ENCODE measurements around the gene TXNDC8.
A peak's percentile ranks its signal among the peaks of the same experiment; 100 is the strongest.
"Not testable (repeated sequence)": the region's sequence is repeated elsewhere in the genome, so short reads cannot be mapped to it uniquely, and the experiment has no call there.

The TXNDC8 gene

GRCh38 chr9:110329639-110330230 is 7.9 kb downstream of the TXNDC8 start:
- no peak overlapping the region for H3K4me3 ChIP-seq (ENCODE audit: low read length in 2 of 2)
- H3K9ac ChIP-seq (ENCODE audit: low read depth in 1 of 2, low read length in 2 of 2) = no peak overlapping the region
- no peak overlapping the region for H3K27ac ChIP-seq (ENCODE audit: low read depth in 2 of 2, low read length in 2 of 2)
- no peaks in the 10 kb centered on the region for H3K27me3 ChIP-seq (ENCODE audit: control insufficient read depth in 2 of 2, insufficient read depth in 2 of 2, low read length in 2 of 2)
- no peaks in the 10 kb centered on the region for H3K4me1 ChIP-seq (ENCODE audit: control insufficient read depth in 2 of 2, insufficient read depth in 2 of 2, low read length in 2 of 2)
- no peaks in the 10 kb centered on the region for H3K9me3 ChIP-seq (ENCODE audit: control insufficient read depth in 2 of 2, low read length in 2 of 2)
- no peaks in the 10 kb centered on the region for H3K36me3 ChIP-seq (ENCODE audit: control insufficient read depth in 2 of 2, insufficient read depth in 2 of 2, low read length in 2 of 2)

DNA sequence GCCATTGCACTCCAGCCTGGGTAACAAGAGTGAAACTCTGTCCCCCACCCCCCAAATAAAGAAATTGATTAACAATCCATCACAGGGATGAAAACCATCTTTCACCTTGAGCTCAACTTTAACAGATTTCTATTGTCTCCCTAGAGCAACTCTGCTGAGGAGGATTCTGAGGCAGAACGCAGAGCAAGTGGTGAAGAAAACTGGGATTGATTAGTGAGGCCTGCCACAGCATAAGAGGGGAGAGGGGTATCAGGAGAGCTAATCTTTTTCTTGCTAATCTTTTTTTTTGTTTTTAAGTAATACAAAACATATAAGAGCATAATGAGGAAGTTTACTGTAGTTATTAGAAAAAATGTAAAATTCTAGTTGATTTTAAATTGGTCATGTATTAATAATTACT is 8.9 kb downstream of the TXNDC8 start:
- no peak overlapping the region for H3K9ac ChIP-seq (ENCODE audit: low read depth in 1 of 2, low read length in 2 of 2)
- no peaks in the 10 kb centered on the region for H3K27me3 ChIP-seq (ENCODE audit: control insufficient read depth in 2 of 2, insufficient read depth in 2 of 2, low read length in 2 of 2)
- no peak overlapping the region for H3K4me3 ChIP-seq (ENCODE audit: low read length in 2 of 2)
- H3K27ac ChIP-seq (ENCODE audit: low read depth in 2 of 2, low read length in 2 of 2) = no peak overlapping the region
- no peaks in the 10 kb centered on the region for H3K4me1 ChIP-seq (ENCODE audit: control insufficient read depth in 2 of 2, insufficient read depth in 2 of 2, low read length in 2 of 2)
- H3K36me3 ChIP-seq (ENCODE audit: control insufficient read depth in 2 of 2, insufficient read depth in 2 of 2, low read length in 2 of 2) = no peaks in the 10 kb centered on the region
- no peaks in the 10 kb centered on the region for H3K9me3 ChIP-seq (ENCODE audit: control insufficient read depth in 2 of 2, low read length in 2 of 2)

DNA sequence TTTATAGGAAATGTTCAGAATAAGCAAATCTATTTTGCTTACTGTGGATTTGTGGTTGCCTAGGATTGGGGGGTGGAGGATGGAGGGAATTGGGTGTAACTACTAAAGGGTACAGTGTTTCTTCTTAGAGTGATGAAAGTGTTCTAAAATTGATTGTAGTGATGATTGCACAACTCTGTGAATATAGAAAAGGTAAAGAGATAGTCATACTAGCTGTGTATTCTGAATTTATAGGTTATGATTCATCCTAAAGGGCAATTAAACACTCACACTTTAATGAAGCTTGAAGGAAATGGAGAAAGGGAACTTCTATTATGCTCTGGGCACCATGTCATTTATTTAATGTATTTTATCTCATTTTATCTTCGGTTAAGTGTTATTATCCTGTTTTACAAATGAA is 9.9 kb downstream of the TXNDC8 start:
- H3K36me3 ChIP-seq (ENCODE audit: control insufficient read depth in 2 of 2, insufficient read depth in 2 of 2, low read length in 2 of 2) = no peaks in the 10 kb centered on the region
- no peak overlapping the region for H3K4me3 ChIP-seq (ENCODE audit: low read length in 2 of 2)
- no peak overlapping the region for H3K9ac ChIP-seq (ENCODE audit: low read depth in 1 of 2, low read length in 2 of 2)
- no peaks in the 10 kb centered on the region for H3K9me3 ChIP-seq (ENCODE audit: control insufficient read depth in 2 of 2, low read length in 2 of 2)
- no peaks in the 10 kb centered on the region for H3K27me3 ChIP-seq (ENCODE audit: control insufficient read depth in 2 of 2, insufficient read depth in 2 of 2, low read length in 2 of 2)
- no peaks in the 10 kb centered on the region for H3K4me1 ChIP-seq (ENCODE audit: control insufficient read depth in 2 of 2, insufficient read depth in 2 of 2, low read length in 2 of 2)
- no peak overlapping the region for H3K27ac ChIP-seq (ENCODE audit: low read depth in 2 of 2, low read length in 2 of 2)

DNA sequence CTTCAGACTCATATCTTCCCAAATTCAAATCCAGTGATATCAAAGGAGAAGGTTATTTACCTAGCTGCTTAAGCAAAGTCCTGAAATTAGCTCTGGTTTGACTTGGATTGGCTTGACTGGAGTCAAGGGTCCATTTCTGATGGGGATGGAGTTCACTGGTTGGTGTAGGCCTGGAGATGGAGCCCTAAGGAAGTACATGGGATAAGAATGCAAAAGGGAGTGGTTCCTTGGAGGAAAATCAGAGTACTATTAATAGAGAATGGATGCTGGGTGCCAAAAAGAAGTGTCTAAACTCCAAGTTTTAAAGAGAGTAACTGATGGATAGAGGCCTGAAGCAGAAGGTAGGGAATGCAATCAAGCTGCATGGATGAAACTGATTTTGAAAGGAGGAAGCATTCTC is 13.8 kb downstream of the TXNDC8 start:
- Histone ChIP-seq H3K4me1 (ENCODE audit: control insufficient read depth in 2 of 2, insufficient read depth in 2 of 2, low read length in 2 of 2) (no peaks in the 10 kb centered on the region), H3K9ac (ENCODE audit: low read depth in 1 of 2, low read length in 2 of 2) (no peak overlapping the region), H3K36me3 (ENCODE audit: control insufficient read depth in 2 of 2, insufficient read depth in 2 of 2, low read length in 2 of 2) (no peaks in the 10 kb centered on the region), H3K4me3 (ENCODE audit: low read length in 2 of 2) (no peak overlapping the region), H3K27ac (ENCODE audit: low read depth in 2 of 2, low read length in 2 of 2) (no peak overlapping the region), H3K9me3 (ENCODE audit: control insufficient read depth in 2 of 2, low read length in 2 of 2) (no peaks in the 10 kb centered on the region), H3K27me3 (ENCODE audit: control insufficient read depth in 2 of 2, insufficient read depth in 2 of 2, low read length in 2 of 2) (no peaks in the 10 kb centered on the region)

GRCh38 chr9:110320651-110321445 is 16.8 kb downstream of the TXNDC8 start:
- H3K9ac ChIP-seq (ENCODE audit: low read depth in 1 of 2, low read length in 2 of 2) = no peak overlapping the region
- no peak overlapping the region for H3K4me3 ChIP-seq (ENCODE audit: low read length in 2 of 2)
- no peak overlapping the region for H3K27ac ChIP-seq (ENCODE audit: low read depth in 2 of 2, low read length in 2 of 2)
- no peaks in the 10 kb centered on the region for H3K36me3 ChIP-seq (ENCODE audit: control insufficient read depth in 2 of 2, insufficient read depth in 2 of 2, low read length in 2 of 2)
- no peaks in the 10 kb centered on the region for H3K27me3 ChIP-seq (ENCODE audit: control insufficient read depth in 2 of 2, insufficient read depth in 2 of 2, low read length in 2 of 2)
- no peaks in the 10 kb centered on the region for H3K9me3 ChIP-seq (ENCODE audit: control insufficient read depth in 2 of 2, low read length in 2 of 2)
- H3K4me1 ChIP-seq (ENCODE audit: control insufficient read depth in 2 of 2, insufficient read depth in 2 of 2, low read length in 2 of 2) = no peaks in the 10 kb centered on the region

DNA sequence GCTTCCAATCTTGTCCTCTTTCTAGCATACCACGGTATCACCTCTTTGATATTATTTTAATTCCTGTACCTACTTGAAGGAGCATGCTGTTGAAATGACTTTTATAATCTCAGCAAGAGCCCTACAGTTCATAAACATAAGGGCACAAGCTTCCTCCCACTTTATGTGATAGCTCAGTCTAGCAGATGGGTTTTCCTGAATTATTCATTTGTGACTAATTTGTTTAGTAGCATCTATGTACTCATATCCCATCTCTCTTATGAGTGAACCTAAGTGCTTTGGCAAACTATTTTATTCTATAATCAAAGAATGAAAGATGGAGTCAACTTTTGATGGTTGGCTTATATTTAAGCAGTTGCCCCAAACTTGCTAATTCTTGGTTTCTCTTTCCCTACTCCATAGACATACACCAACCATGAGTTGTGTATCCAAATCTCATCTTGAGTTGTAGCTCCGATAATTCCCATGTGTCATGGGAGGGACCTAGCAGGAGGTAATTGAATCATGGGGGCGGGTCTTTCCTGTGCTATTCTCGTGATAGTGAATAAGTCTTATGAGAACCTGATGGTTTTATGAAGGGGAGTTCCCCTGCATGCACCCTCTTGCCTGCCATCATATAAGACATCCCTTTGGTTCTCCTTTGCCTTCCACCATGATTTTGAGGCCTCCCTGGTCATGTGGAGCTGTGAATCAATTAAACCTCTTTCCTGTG is 17.7 kb downstream of the TXNDC8 start:
- no peak overlapping the region for H3K9ac ChIP-seq (ENCODE audit: low read depth in 1 of 2, low read length in 2 of 2)
- H3K36me3 ChIP-seq (ENCODE audit: control insufficient read depth in 2 of 2, insufficient read depth in 2 of 2, low read length in 2 of 2) = no peaks in the 10 kb centered on the region
- H3K27me3 ChIP-seq (ENCODE audit: control insufficient read depth in 2 of 2, insufficient read depth in 2 of 2, low read length in 2 of 2) = no peaks in the 10 kb centered on the region
- no peaks in the 10 kb centered on the region for H3K4me1 ChIP-seq (ENCODE audit: control insufficient read depth in 2 of 2, insufficient read depth in 2 of 2, low read length in 2 of 2)
- no peak overlapping the region for H3K27ac ChIP-seq (ENCODE audit: low read depth in 2 of 2, low read length in 2 of 2)
- no peaks in the 10 kb centered on the region for H3K9me3 ChIP-seq (ENCODE audit: control insufficient read depth in 2 of 2, low read length in 2 of 2)
- H3K4me3 ChIP-seq (ENCODE audit: low read length in 2 of 2) = no peak overlapping the region

- Histone ChIP-seq H3K4me1 (ENCODE audit: control insufficient read depth in 2 of 2, insufficient read depth in 2 of 2, low read length in 2 of 2) (no peaks in the 10 kb centered on the region), H3K4me3 (ENCODE audit: low read length in 2 of 2) (no peak overlapping the region), H3K9me3 (ENCODE audit: control insufficient read depth in 2 of 2, low read length in 2 of 2) (no peaks in the 10 kb centered on the region), H3K27me3 (ENCODE audit: control insufficient read depth in 2 of 2, insufficient read depth in 2 of 2, low read length in 2 of 2) (no peaks in the 10 kb centered on the region), H3K9ac (ENCODE audit: low read depth in 1 of 2, low read length in 2 of 2) (no peak overlapping the region), H3K27ac (ENCODE audit: low read depth in 2 of 2, low read length in 2 of 2) (no peak overlapping the region), H3K36me3 (ENCODE audit: control insufficient read depth in 2 of 2, insufficient read depth in 2 of 2, low read length in 2 of 2) (no peaks in the 10 kb centered on the region)
Measured at GRCh38 chr9:110317911-110318310, 19.8 kb downstream of the TXNDC8 start.

GRCh38 chr9:110316261-110317075 is 21.2 kb downstream of the TXNDC8 start:
- no peaks in the 10 kb centered on the region for H3K4me1 ChIP-seq (ENCODE audit: control insufficient read depth in 2 of 2, insufficient read depth in 2 of 2, low read length in 2 of 2)
- no peak overlapping the region for H3K9ac ChIP-seq (ENCODE audit: low read depth in 1 of 2, low read length in 2 of 2)
- H3K36me3 ChIP-seq (ENCODE audit: control insufficient read depth in 2 of 2, insufficient read depth in 2 of 2, low read length in 2 of 2) = no peaks in the 10 kb centered on the region
- H3K9me3 ChIP-seq (ENCODE audit: control insufficient read depth in 2 of 2, low read length in 2 of 2) = no peaks in the 10 kb centered on the region
- H3K27ac ChIP-seq (ENCODE audit: low read depth in 2 of 2, low read length in 2 of 2) = peak overlapping the region in 1 of 2 donors; percentile 18
- H3K27me3 ChIP-seq (ENCODE audit: control insufficient read depth in 2 of 2, insufficient read depth in 2 of 2, low read length in 2 of 2) = no peaks in the 10 kb centered on the region
- peak overlapping the region in 1 of 2 donors; percentile 58 for H3K4me3 ChIP-seq (ENCODE audit: low read length in 2 of 2)

DNA sequence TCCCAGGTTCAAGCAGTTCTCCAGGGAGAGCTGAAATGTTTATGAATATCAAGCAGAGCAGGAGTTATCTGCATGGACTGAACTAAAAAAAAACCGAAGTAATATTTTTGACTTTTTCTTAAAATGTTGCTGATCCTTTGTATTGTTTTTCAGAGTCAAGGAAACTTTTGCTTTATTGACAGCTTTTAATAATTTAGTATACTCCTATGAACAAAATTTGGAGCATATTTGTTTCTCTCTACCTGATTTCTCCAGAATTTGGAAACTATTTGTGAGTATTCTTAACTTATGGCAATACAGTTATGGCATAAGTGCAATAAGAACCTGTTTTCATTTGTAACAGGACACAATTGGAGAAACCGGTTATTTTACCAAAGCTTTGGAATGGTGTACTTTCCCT is 25.7 kb downstream of the TXNDC8 start:
- H3K9ac ChIP-seq (ENCODE audit: low read depth in 1 of 2, low read length in 2 of 2); H3K9me3 ChIP-seq (ENCODE audit: control insufficient read depth in 2 of 2, low read length in 2 of 2); H3K4me1 ChIP-seq (ENCODE audit: control insufficient read depth in 2 of 2, insufficient read depth in 2 of 2, low read length in 2 of 2); H3K27ac ChIP-seq (ENCODE audit: low read depth in 2 of 2, low read length in 2 of 2); H3K4me3 ChIP-seq (ENCODE audit: low read length in 2 of 2); H3K36me3 ChIP-seq (ENCODE audit: control insufficient read depth in 2 of 2, insufficient read depth in 2 of 2, low read length in 2 of 2); H3K27me3 ChIP-seq (ENCODE audit: control insufficient read depth in 2 of 2, insufficient read depth in 2 of 2, low read length in 2 of 2): not testable (repeated sequence)

DNA sequence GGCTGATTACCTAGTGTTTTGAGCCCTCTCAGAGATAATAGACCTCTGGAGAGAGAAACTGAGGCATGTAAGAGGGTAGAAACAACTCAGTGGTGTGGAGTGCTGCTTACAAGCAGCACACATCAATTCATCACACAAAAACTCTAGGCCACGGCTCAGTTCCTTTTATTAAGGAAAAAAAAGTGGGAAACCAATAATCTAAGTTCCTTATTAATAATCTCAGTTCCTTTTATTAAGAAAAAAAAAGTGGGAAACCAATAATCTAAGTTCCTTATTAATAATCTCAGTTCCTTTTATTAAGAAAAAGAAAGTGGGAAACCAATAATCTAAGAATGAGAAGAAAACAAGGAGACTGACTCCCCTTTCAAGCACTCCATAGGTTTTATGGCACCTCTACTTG is 28.0 kb downstream of the TXNDC8 start:
- Histone ChIP-seq H3K9me3 (ENCODE audit: control insufficient read depth in 2 of 2, low read length in 2 of 2) (no peaks in the 10 kb centered on the region), H3K36me3 (ENCODE audit: control insufficient read depth in 2 of 2, insufficient read depth in 2 of 2, low read length in 2 of 2) (no peaks in the 10 kb centered on the region), H3K4me1 (ENCODE audit: control insufficient read depth in 2 of 2, insufficient read depth in 2 of 2, low read length in 2 of 2) (no peaks in the 10 kb centered on the region), H3K27ac (ENCODE audit: low read depth in 2 of 2, low read length in 2 of 2) (no peak overlapping the region), H3K27me3 (ENCODE audit: control insufficient read depth in 2 of 2, insufficient read depth in 2 of 2, low read length in 2 of 2) (no peaks in the 10 kb centered on the region), H3K4me3 (ENCODE audit: low read length in 2 of 2) (no peak overlapping the region), H3K9ac (ENCODE audit: low read depth in 1 of 2, low read length in 2 of 2) (no peak overlapping the region)
